GM18517 (cell line): ENCODE results near the gene TPI1.

Experiments used
- ATAC-seq: cut with Tn5 transposase; IDR thresholded peaks from one replicate; pipeline ENCODE4 v1.9.1; 2021; ENCODE audit warnings: mild to moderate bottlenecking, moderate library complexity; ENCODE audit not compliant: unreplicated experiment

Gene TPI1

DNA sequence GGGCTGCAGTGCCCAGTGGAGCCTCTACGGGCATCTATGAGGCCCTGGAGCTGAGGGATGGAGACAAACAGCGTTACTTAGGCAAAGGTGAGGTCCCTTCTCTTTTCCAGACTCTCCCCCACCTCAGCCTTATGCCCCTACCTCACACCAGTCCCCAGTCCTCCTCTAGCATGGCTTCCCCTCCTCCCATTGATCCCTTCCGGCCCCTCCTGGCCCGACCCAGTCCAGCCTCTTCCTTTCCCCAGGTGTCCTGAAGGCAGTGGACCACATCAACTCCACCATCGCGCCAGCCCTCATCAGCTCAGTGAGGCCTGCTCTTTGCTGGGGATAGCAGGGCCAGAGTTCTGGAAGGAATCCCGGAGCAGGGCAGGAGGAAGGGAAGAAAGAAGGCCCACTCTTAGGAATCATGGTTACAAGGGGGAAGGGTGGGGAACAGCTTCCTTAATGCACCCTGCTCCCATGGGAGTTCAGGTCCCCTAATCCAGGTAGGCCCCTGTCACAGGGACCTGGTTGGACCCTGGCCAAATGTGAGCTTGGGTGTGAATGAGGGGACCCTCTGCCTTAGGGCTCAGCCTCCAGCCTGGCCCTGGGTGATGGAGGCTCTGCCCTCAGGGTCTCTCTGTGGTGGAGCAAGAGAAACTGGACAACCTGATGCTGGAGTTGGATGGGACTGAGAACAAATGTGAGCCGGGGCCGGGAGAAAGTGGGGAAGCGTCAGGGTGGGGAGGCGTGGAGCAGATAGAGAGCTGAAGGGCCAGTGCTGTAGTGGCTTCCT is 49.3 kb downstream of the TPI1 start:
- no peak for ATAC-seq

DNA sequence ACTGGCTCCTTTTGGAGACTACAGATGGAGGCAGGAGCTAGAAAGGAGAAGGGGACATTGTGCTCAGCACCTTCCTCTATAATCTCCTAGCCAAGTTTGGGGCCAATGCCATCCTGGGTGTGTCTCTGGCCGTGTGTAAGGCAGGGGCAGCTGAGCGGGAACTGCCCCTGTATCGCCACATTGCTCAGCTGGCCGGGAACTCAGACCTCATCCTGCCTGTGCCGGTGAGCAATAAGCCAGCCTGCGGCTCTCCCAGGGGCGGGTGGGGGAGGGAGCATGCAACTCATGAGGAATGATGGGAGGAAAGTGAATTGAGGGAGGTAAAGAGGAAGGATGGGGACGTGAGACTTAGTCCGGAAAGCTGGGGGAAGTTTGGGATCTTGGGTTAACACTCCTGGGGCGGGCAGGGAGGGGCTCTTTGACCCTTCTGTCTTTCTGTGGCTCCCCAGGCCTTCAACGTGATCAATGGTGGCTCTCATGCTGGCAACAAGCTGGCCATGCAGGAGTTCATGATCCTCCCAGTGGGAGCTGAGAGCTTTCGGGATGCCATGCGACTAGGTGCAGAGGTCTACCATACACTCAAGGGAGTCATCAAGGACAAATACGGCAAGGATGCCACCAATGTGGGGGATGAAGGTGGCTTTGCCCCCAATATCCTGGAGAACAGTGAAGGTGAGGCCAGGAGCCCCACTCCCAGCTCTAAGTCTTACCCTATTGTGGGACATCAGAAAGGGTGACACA is 50.3 kb downstream of the TPI1 start:
- ATAC-seq: no peak

DNA sequence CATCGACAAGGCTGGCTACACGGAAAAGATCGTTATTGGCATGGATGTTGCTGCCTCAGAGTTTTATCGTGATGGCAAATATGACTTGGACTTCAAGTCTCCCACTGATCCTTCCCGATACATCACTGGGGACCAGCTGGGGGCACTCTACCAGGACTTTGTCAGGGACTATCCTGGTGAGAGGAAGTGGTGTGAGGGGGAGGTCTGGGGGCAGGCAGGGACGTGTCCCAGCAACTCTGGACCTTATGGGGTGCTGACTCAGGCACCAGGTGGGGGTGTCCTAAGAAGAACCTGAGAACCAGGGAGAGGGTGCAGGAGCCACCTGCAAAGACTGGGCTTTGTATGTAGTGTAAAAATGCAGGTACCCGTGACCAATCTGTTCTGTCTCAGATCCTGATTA is 52.3 kb downstream of the TPI1 start:
- ATAC-seq: no peak
